WTC11 (cell line): ENCODE data around the gene ST6GALNAC6.

Experiments
- CREM ChIP-seq: sonication (generic); formaldehyde crosslinking; IDR thresholded peaks from 2 replicates; pipeline ENCODE4 v1.8.1; 2022; ENCODE audit warnings: mild to moderate bottlenecking, missing genetic modification reagents, moderate library complexity
- TEAD4 ChIP-seq: sonication (generic); formaldehyde crosslinking; IDR thresholded peaks from 2 replicates; pipeline ENCODE4 v1.8.0; 2022; ENCODE audit warnings: mild to moderate bottlenecking, missing genetic modification reagents
- TF ChIP-seq, protein P1 (sequence below): fragments of 200-600 bp; IDR thresholded peaks from 2 replicates; pipeline ENCODE4 v1.8.0; 2022; ENCODE audit warnings: antibody characterized with exemption
- TF ChIP-seq, protein P2 (sequence below): sonication (generic); formaldehyde crosslinking; IDR thresholded peaks from 2 replicates; pipeline ENCODE4 v1.8.1; 2023; ENCODE audit warnings: mild to moderate bottlenecking, missing genetic modification reagents, moderate library complexity

DNA sequence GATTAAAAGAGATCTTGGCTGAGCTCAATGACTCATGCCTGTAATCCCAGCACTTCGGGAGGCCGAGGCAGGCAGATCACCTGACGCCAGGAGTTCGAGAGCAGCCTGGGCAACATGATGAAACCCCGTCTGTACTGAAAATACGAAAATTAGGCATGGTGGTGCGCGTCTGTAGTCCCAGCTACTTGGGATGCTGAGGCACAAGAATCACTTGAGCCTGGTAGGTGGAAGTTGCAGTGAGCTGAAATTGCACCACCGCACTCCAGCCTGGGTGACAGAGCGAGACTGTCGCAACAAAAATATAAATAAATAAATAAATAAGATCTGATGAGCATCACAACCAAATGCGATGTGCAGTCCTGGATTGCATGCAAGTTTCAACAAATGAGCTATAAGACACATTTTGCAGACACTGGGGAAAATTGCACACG lies 36.2 kb downstream of the ST6GALNAC6 start:
- no peak for TF ChIP-seq TEAD4 (CRISPR knock-in tag)
- TF ChIP-seq, protein P1, sequence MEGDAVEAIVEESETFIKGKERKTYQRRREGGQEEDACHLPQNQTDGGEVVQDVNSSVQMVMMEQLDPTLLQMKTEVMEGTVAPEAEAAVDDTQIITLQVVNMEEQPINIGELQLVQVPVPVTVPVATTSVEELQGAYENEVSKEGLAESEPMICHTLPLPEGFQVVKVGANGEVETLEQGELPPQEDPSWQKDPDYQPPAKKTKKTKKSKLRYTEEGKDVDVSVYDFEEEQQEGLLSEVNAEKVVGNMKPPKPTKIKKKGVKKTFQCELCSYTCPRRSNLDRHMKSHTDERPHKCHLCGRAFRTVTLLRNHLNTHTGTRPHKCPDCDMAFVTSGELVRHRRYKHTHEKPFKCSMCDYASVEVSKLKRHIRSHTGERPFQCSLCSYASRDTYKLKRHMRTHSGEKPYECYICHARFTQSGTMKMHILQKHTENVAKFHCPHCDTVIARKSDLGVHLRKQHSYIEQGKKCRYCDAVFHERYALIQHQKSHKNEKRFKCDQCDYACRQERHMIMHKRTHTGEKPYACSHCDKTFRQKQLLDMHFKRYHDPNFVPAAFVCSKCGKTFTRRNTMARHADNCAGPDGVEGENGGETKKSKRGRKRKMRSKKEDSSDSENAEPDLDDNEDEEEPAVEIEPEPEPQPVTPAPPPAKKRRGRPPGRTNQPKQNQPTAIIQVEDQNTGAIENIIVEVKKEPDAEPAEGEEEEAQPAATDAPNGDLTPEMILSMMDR = no peak
- TF ChIP-seq, protein P2, sequence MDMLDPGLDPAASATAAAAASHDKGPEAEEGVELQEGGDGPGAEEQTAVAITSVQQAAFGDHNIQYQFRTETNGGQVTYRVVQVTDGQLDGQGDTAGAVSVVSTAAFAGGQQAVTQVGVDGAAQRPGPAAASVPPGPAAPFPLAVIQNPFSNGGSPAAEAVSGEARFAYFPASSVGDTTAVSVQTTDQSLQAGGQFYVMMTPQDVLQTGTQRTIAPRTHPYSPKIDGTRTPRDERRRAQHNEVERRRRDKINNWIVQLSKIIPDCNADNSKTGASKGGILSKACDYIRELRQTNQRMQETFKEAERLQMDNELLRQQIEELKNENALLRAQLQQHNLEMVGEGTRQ (CRISPR knock-in tag) = no peak
- no peak for TF ChIP-seq CREM (CRISPR knock-in tag)
